HG03442 (cell line): ENCODE results near the gene ARAP2.

Source experiments
- ATAC-seq: cut with Tn5 transposase; IDR thresholded peaks from one replicate; pipeline ENCODE4 v1.9.1; 2021; ENCODE audit warnings: mild to moderate bottlenecking, moderate library complexity; ENCODE audit not compliant: unreplicated experiment

Gene ARAP2

GRCh38 chr4:36043901-36044300 lies 200.4 kb downstream of the ARAP2 start:
- ATAC-seq, result no peak

GRCh38 chr4:36043241-36043640 lies 201.1 kb downstream of the ARAP2 start:
- no peak for ATAC-seq

- ATAC-seq, result no peak
These were observed 202.0 kb downstream of the ARAP2 start for GRCh38 chr4:36042122-36042970.

- ATAC-seq, result no peak
These were observed 203.0 kb downstream of the ARAP2 start for GRCh38 chr4:36041340-36041739.

GRCh38 chr4:36039026-36039425 lies 205.3 kb downstream of the ARAP2 start:
- no peak for ATAC-seq

- no peak for ATAC-seq
These were observed 205.8 kb downstream of the ARAP2 start for GRCh38 chr4:36038491-36038890.

- ATAC-seq, result no peak
These were observed 207.2 kb downstream of the ARAP2 start for GRCh38 chr4:36037127-36037526.

- ATAC-seq, result no peak
These were observed 214.4 kb downstream of the ARAP2 start for GRCh38 chr4:36029951-36030350.

GRCh38 chr4:36027203-36027602 lies 217.1 kb downstream of the ARAP2 start:
- ATAC-seq, result no peak

GRCh38 chr4:36026348-36026880 lies 217.9 kb downstream of the ARAP2 start:
- no peak for ATAC-seq

GRCh38 chr4:36024901-36025660 lies 219.2 kb downstream of the ARAP2 start:
- no peak for ATAC-seq

GRCh38 chr4:36020351-36020750 lies 224.0 kb downstream of the ARAP2 start:
- no peak for ATAC-seq
